ENCODE data around the gene OPCML.

The OPCML gene

DNA sequence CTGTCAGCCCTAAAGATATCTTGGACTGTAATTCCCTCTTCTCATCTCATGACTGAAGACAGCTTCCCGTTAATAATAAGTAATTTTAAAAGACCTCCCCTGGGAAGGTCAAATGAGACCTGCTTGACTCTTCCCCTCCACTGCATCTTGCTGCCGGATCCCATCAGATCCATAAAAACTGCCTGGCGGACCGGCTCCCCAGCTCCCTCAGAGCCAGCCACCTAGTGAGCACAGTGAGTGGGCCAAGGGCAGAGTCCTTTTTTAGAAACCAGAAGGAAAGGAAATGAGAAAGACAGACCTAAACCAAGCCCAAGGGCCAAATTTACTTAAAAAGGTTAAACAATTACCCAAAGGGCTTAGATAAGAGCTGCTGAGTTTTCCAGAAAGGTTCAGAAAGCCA lies 595.3 kb downstream of the OPCML start:
- Histone ChIP-seq H3K27ac (replicated peaks) (no peak overlapping the region), H3K27me3 (ENCODE audit: insufficient read depth, poor library complexity, severe bottlenecking) (no peaks in the 10 kb centered on the region), H3K4me3 (replicated peaks; ENCODE audit: insufficient read depth, low read length) (no peak overlapping the region)
- no peak for DNase-seq (ENCODE audit: low read depth in 1 of 2, low spot score in 1 of 2)
- no peak for TF ChIP-seq GABPA (IDR thresholded peaks at IDR 0.05; ENCODE audit: low read depth)

GRCh38 chr11:132935383-132935782 lies 596.9 kb downstream of the OPCML start:
- Histone ChIP-seq H3K27me3 (ENCODE audit: insufficient read depth, poor library complexity, severe bottlenecking) (no peaks in the 10 kb centered on the region), H3K4me3 (replicated peaks; ENCODE audit: insufficient read depth, low read length) (no peak overlapping the region), H3K27ac (replicated peaks) (no peak overlapping the region)
- TF ChIP-seq POLR2AphosphoS5 (IDR thresholded peaks at IDR 0.05; ENCODE audit: low read depth) (no peak), SPI1 (IDR thresholded peaks at IDR 0.05; ENCODE audit: borderline replicate concordance, low read depth) (no peak), REST (IDR thresholded peaks at IDR 0.05; ENCODE audit: insufficient replicate concordance, low read depth) (no peak)
- TF ChIP-seq, protein P1, sequence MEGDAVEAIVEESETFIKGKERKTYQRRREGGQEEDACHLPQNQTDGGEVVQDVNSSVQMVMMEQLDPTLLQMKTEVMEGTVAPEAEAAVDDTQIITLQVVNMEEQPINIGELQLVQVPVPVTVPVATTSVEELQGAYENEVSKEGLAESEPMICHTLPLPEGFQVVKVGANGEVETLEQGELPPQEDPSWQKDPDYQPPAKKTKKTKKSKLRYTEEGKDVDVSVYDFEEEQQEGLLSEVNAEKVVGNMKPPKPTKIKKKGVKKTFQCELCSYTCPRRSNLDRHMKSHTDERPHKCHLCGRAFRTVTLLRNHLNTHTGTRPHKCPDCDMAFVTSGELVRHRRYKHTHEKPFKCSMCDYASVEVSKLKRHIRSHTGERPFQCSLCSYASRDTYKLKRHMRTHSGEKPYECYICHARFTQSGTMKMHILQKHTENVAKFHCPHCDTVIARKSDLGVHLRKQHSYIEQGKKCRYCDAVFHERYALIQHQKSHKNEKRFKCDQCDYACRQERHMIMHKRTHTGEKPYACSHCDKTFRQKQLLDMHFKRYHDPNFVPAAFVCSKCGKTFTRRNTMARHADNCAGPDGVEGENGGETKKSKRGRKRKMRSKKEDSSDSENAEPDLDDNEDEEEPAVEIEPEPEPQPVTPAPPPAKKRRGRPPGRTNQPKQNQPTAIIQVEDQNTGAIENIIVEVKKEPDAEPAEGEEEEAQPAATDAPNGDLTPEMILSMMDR (IDR thresholded peaks at IDR 0.05; ENCODE audit: insufficient read depth, low read length): no peak
- no peak for DNase-seq (ENCODE audit: low read depth in 1 of 2, low spot score in 1 of 2)

GRCh38 chr11:132933703-132934102 lies 598.6 kb downstream of the OPCML start:
- no peak for DNase-seq (ENCODE audit: low read depth in 1 of 2, low spot score in 1 of 2)
- no peak overlapping the region for H3K27ac ChIP-seq (replicated peaks)
- H3K27me3 ChIP-seq (ENCODE audit: insufficient read depth, poor library complexity, severe bottlenecking): no peaks in the 10 kb centered on the region
- no peak overlapping the region for H3K4me3 ChIP-seq (replicated peaks; ENCODE audit: insufficient read depth, low read length)
- no peak for TF ChIP-seq GABPA (IDR thresholded peaks at IDR 0.05; ENCODE audit: low read depth)
- TF ChIP-seq POLR2AphosphoS5 (IDR thresholded peaks at IDR 0.05; ENCODE audit: low read depth): no peak
- no peak for TF ChIP-seq REST (IDR thresholded peaks at IDR 0.05; ENCODE audit: insufficient replicate concordance, low read depth)
- TF ChIP-seq SPI1 (IDR thresholded peaks at IDR 0.05; ENCODE audit: borderline replicate concordance, low read depth): no peak
- TF ChIP-seq, protein P1 (IDR thresholded peaks at IDR 0.05; ENCODE audit: insufficient read depth, low read length): no peak

- TF ChIP-seq GABPA (IDR thresholded peaks at IDR 0.05; ENCODE audit: low read depth) (no peak), POLR2AphosphoS5 (IDR thresholded peaks at IDR 0.05; ENCODE audit: low read depth) (no peak), SPI1 (IDR thresholded peaks at IDR 0.05; ENCODE audit: borderline replicate concordance, low read depth) (no peak), REST (IDR thresholded peaks at IDR 0.05; ENCODE audit: insufficient replicate concordance, low read depth) (no peak)
- TF ChIP-seq, protein P1 (IDR thresholded peaks at IDR 0.05; ENCODE audit: insufficient read depth, low read length): no peak
- no peak for DNase-seq (ENCODE audit: low read depth in 1 of 2, low spot score in 1 of 2)
- H3K27ac ChIP-seq (replicated peaks): no peak overlapping the region
- no peaks in the 10 kb centered on the region for H3K27me3 ChIP-seq (ENCODE audit: insufficient read depth, poor library complexity, severe bottlenecking)
- no peak overlapping the region for H3K4me3 ChIP-seq (replicated peaks; ENCODE audit: insufficient read depth, low read length)
Observed at GRCh38 chr11:132925825-132926469, 606.4 kb downstream of the OPCML start.

Data from HL-60 (cell line).